GM23338 (cell line): ENCODE data around the gene NAA25. TPM values are rescaled to one million over a fixed set of nuclear protein-coding genes. Genes with fewer than 3 reads are reported as not detected.

Source experiments
- ATAC-seq: fragments of 200-7000 bp; cut with Tn5 transposase; 3 replicates; pipeline ENCODE4 v1.9.1; 2020
- DNase-seq: peaks from one replicate; pipeline ENCODE4 v3.0.0-alpha.2; 2015; ENCODE audit warnings: low spot score
- H2AFZ ChIP-seq: fragments of 200-600 bp; sonication (generic); 2 replicates; pipeline ENCODE4 v1.8.0; 2016; ENCODE audit warnings: antibody characterized with exemption, mild to moderate bottlenecking, moderate library complexity
- H3F3A ChIP-seq: fragments of 200-600 bp; sonication (generic); replicated peaks from 2 replicates; pipeline ENCODE4 v1.8.0; 2017; ENCODE audit warnings: antibody characterized with exemption, mixed run types, low read depth
- H3K27ac ChIP-seq: fragments of 200-600 bp; sonication (generic); 2 replicates; pipeline ENCODE4 v1.6.1; 2016; ENCODE audit warnings: low read depth
- H3K27me3 ChIP-seq: fragments of 200-600 bp; sonication (generic); 2 replicates; pipeline ENCODE4 v1.8.0; 2016; ENCODE audit warnings: mild to moderate bottlenecking, mixed run types, moderate library complexity; ENCODE audit not compliant: insufficient read depth
- H3K36me3 ChIP-seq: fragments of 200-600 bp; sonication (generic); 2 replicates; pipeline ENCODE4 v1.8.0; 2016; ENCODE audit warnings: mild to moderate bottlenecking; ENCODE audit not compliant: insufficient read depth
- H3K4me1 ChIP-seq: fragments of 200-600 bp; sonication (generic); 2 replicates; pipeline ENCODE4 v1.8.0; 2016; ENCODE audit warnings: mild to moderate bottlenecking, moderate library complexity; ENCODE audit not compliant: insufficient read depth
- H3K4me2 ChIP-seq: fragments of 200-600 bp; sonication (generic); 2 replicates; pipeline ENCODE4 v1.7.1; 2017; ENCODE audit warnings: mixed run types
- H3K4me3 ChIP-seq: fragments of 200-600 bp; sonication (generic); 2 replicates; pipeline ENCODE4 v1.6.1; 2016; ENCODE audit warnings: mixed run types
- H3K79me2 ChIP-seq: fragments of 200-600 bp; sonication (generic); replicated peaks from 2 replicates; pipeline ENCODE4 v1.8.0; 2017; ENCODE audit warnings: mild to moderate bottlenecking; ENCODE audit not compliant: insufficient read depth
- H3K9me2 ChIP-seq: fragments of 200-600 bp; sonication (generic); 2 replicates; pipeline ENCODE4 v1.8.0; 2017; ENCODE audit not compliant: insufficient read depth
- H4K20me1 ChIP-seq: fragments of 200-600 bp; sonication (generic); replicated peaks from 2 replicates; pipeline ENCODE4 v1.8.0; 2017; ENCODE audit warnings: mild to moderate bottlenecking; ENCODE audit not compliant: insufficient read depth
- H3K27ac Mint-ChIP-seq: 2 replicates; pipeline ENCODE4 v1.8.0; 2020; ENCODE audit warnings: inconsistent platforms, mild to moderate bottlenecking, moderate library complexity, mixed read lengths
- H3K27me3 Mint-ChIP-seq: 3 replicates; pipeline ENCODE4 v1.8.0; 2022; ENCODE audit warnings: low read depth, mild to moderate bottlenecking, moderate library complexity, mixed read lengths, inconsistent platforms; ENCODE audit not compliant: insufficient read depth, poor library complexity
- H3K36me3 Mint-ChIP-seq: 3 replicates; pipeline ENCODE4 v1.8.0; 2021; ENCODE audit warnings: low read depth, mild to moderate bottlenecking, inconsistent platforms, moderate library complexity, mixed read lengths
- H3K4me1 Mint-ChIP-seq: 3 replicates; pipeline ENCODE4 v1.8.0; 2020; ENCODE audit warnings: mild to moderate bottlenecking, inconsistent platforms, mixed read lengths
- H3K4me3 Mint-ChIP-seq: 3 replicates; pipeline ENCODE4 v1.8.0; 2021; ENCODE audit warnings: moderate library complexity, mild to moderate bottlenecking, inconsistent platforms, mixed read lengths
- H3K9me3 Mint-ChIP-seq: 3 replicates; pipeline ENCODE4 v1.8.0; 2020; ENCODE audit warnings: moderate library complexity, mild to moderate bottlenecking, inconsistent platforms, mixed read lengths
- CREB1 ChIP-seq: fragments of 250-450 bp; sonication (Bioruptor Pico); IDR thresholded peaks from 2 replicates; pipeline ENCODE4 v1.5.0; 2020; ENCODE audit warnings: low read depth, mild to moderate bottlenecking, moderate library complexity
- CTCF ChIP-seq, 2 experiments: fragments of 200-600 bp in 1 of 2; sonication (generic) in 1 of 2; conservative IDR thresholded peaks; 2 replicates each; pipeline versions ENCODE4 v1.5.1 to v1.6.1; 2016 to 2017; ENCODE audit warnings: antibody characterized with exemption in 2 of 2, low read depth in 2 of 2, mild to moderate bottlenecking in 2 of 2, moderate library complexity in 1 of 2
- ETS1 ChIP-seq: IDR thresholded peaks from 2 replicates; pipeline ENCODE4 v1.6.1; 2016; ENCODE audit warnings: antibody characterized with exemption
- EZH2 ChIP-seq: fragments of 200-600 bp; sonication (generic); IDR thresholded peaks from one replicate; pipeline ENCODE4 v1.8.0; 2017; ENCODE audit warnings: antibody characterized with exemption, mild to moderate bottlenecking, low read depth; ENCODE audit not compliant: unreplicated experiment
- EZH2phosphoT487 ChIP-seq: fragments of 200-600 bp; sonication (generic); IDR thresholded peaks from one replicate; pipeline ENCODE4 v1.8.1; 2018; ENCODE audit warnings: antibody characterized with exemption; ENCODE audit not compliant: unreplicated experiment
- JUNB ChIP-seq: IDR thresholded peaks from one replicate; pipeline ENCODE4 v1.6.1; 2016; ENCODE audit warnings: antibody characterized with exemption; ENCODE audit not compliant: unreplicated experiment
- NANOG ChIP-seq: IDR thresholded peaks from 2 replicates; pipeline ENCODE4 v1.6.1; 2016; ENCODE audit warnings: antibody characterized with exemption, borderline replicate concordance
- POLR2AphosphoS5 ChIP-seq: IDR thresholded peaks from 2 replicates; pipeline ENCODE4 v1.6.1; 2016; ENCODE audit warnings: antibody characterized with exemption, low read depth
- REST ChIP-seq: IDR thresholded peaks from one replicate; pipeline ENCODE4 v1.6.1; 2018; ENCODE audit warnings: antibody characterized with exemption; ENCODE audit not compliant: unreplicated experiment
- STAT1 ChIP-seq: IDR thresholded peaks from one replicate; pipeline ENCODE4 v1.6.1; 2016; ENCODE audit warnings: antibody characterized with exemption; ENCODE audit not compliant: unreplicated experiment
- ZNF114 ChIP-seq: fragments of 250-450 bp; sonication (Bioruptor Pico); IDR thresholded peaks from 2 replicates; pipeline ENCODE4 v1.5.0; 2020; ENCODE audit warnings: mild to moderate bottlenecking, moderate library complexity
- ZNF331 ChIP-seq: fragments of 250-450 bp; sonication (Bioruptor Pico); IDR thresholded peaks from 2 replicates; pipeline ENCODE4 v1.5.0; 2020; ENCODE audit warnings: low read depth, mild to moderate bottlenecking, moderate library complexity
- ZNF462 ChIP-seq: fragments of 250-450 bp; sonication (Bioruptor Pico); IDR thresholded peaks from 2 replicates; pipeline ENCODE4 v1.5.0; 2020; ENCODE audit warnings: mild to moderate bottlenecking, moderate library complexity
- polyA plus RNA-seq: library from polyadenylated mRNA; unstranded; fragments of >200 nt; fragmentation: Nextera tagmentation; extraction: Ambion mirVana; gene quantifications from 2 replicates; pipeline ENCODE4 v1.2.1, GENCODE V29; 2016
- total RNA-seq: library from RNA; depleted of rRNA; stranded (reverse); fragments of >200 nt; shearing (Covaris generic); gene quantifications from 2 replicates; pipeline ENCODE4 v1.2.3, GENCODE V29; 2014

Gene NAA25
- total and polyA plus RNA-seq, 2 experiments from 2014 or later, result 49.0 to 55.1 TPM

- H3K9me2 ChIP-seq, result no peaks in the 10 kb centered on the region
- DNase-seq (no peak), ATAC-seq (no peak)
- Mint-ChIP-seq H3K27ac (no peak overlapping the region), H3K36me3 (no peaks in the 10 kb centered on the region; the same call in 2 of the 3 replicates), H3K9me3 (no peaks in the 10 kb centered on the region), H3K4me1 (peaks cover 23% of the 10 kb centered on the region), H3K4me3 (no peak overlapping the region), H3K27me3 (peaks cover 4% of the 10 kb centered on the region)
- peaks cover 14% of the 10 kb centered on the region for H3K79me2 ChIP-seq
- no peak for TF ChIP-seq JUNB
- no peak for TF ChIP-seq ZNF331 (CRISPR knock-in tag)
- TF ChIP-seq NANOG, result no peak
- no peak for TF ChIP-seq ZNF462 (CRISPR knock-in tag)
- TF ChIP-seq CTCF (conservative IDR thresholded peaks at IDR 0.05; ENCODE audit: low read depth in 2 of 2), result no peak
- TF ChIP-seq CREB1 (CRISPR knock-in tag), result no peak
- TF ChIP-seq EZH2phosphoT487, result no peak
- no peak for TF ChIP-seq STAT1
- no peak for TF ChIP-seq ZNF114
- no peak for TF ChIP-seq REST
- no peak for TF ChIP-seq POLR2AphosphoS5
- no peak for TF ChIP-seq EZH2
- TF ChIP-seq ETS1, result no peak
- no peak overlapping the region for H3K4me3 ChIP-seq
- H3K27me3 ChIP-seq, result no peaks in the 10 kb centered on the region
- peaks cover 24% of the 10 kb centered on the region for H3K4me1 ChIP-seq
- no peak overlapping the region for H3K27ac ChIP-seq
- peak overlapping the region; percentile 75 for H2AFZ ChIP-seq
- H3K36me3 ChIP-seq, result no peaks in the 10 kb centered on the region
- H3K4me2 ChIP-seq, result no peak overlapping the region
- peaks cover 4% of the 10 kb centered on the region; the same call in 1 of the 2 replicates for H4K20me1 ChIP-seq
- 0 out of 2 replicates have a peak, but pooled peaks cover 3% of the 10 kb centered on the region for H3F3A ChIP-seq
Observed at GRCh38 chr12:112122823-112123690, 14.5 kb upstream of the NAA25 start.
